ENCODE measurements around the gene UBXN1.

The UBXN1 gene

DNA sequence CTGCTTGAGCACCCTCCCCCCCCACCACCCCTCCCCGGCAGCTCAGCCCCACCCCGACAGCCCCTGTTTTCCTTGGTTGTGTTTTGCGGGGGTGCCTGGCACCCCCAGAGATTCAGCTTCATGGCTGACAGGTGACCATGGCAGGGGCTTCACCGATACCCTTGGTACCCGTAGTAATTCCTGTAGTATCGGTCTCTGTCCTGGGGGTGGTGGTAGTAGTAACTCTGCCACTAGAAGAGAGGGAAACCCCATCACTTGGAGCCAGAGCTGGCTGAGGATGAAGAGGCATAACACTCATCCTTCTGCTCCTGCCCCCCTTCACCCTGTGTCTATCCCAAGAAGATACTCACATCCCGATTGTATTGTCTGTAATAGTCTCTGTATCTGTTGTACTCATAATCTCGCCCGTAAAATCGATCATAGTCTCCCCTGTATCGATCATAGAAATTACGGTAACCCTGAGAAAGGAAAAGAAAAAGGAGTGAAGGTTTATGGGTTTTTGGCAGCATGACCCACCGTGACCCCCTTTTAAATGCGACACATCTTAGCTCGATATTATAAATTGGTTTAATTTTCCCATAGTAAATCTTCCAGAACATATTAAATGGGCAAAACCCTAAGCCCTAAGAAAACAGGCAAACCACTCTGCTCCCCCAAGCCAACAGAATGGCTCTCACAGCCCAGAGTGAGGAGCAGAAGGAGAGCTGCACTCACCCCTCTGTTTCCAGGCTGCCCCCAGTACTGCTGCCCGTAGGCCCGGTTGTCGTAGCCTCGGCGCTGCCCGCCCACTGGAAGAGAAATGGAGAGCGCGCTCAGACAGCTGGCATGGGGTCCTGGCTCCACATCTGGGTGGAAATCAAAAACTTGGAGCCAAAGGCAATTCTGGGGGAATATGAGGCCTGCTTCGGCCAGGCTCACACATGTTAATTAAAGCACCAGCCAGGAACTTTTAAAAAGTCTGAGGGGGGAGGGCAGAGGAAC lies 36.6 kb upstream of the UBXN1 start:
- no peak overlapping the region for H3K27ac ChIP-seq
- TF ChIP-seq, protein P1, sequence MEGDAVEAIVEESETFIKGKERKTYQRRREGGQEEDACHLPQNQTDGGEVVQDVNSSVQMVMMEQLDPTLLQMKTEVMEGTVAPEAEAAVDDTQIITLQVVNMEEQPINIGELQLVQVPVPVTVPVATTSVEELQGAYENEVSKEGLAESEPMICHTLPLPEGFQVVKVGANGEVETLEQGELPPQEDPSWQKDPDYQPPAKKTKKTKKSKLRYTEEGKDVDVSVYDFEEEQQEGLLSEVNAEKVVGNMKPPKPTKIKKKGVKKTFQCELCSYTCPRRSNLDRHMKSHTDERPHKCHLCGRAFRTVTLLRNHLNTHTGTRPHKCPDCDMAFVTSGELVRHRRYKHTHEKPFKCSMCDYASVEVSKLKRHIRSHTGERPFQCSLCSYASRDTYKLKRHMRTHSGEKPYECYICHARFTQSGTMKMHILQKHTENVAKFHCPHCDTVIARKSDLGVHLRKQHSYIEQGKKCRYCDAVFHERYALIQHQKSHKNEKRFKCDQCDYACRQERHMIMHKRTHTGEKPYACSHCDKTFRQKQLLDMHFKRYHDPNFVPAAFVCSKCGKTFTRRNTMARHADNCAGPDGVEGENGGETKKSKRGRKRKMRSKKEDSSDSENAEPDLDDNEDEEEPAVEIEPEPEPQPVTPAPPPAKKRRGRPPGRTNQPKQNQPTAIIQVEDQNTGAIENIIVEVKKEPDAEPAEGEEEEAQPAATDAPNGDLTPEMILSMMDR (conservative IDR thresholded peaks at IDR 0.05), result no peak
- TF ChIP-seq ZFX (IDR thresholded peaks at IDR 0.05), result no peak

DNA sequence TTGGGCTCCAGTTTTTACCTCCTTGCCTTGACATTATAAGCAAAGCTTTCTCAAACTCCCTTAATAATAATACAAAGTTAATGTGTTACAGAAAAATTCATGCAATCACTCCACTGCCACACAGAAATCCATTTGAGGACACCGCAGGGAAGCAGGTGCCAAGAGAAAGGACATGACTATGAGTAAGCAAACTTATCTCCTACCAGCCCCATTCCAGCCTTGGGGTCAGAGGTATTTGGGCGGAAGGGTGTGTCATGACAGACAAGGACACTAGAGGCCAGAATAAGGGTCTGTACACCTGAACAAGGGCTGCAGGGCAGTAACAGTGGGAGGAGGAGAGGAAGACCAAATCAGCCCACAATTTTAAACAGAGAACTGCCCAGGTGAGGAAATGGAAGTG lies 34.5 kb upstream of the UBXN1 start:
- H3K27ac ChIP-seq, result no peak overlapping the region
- no peak for TF ChIP-seq ZFX (IDR thresholded peaks at IDR 0.05)
- TF ChIP-seq, protein P1 (conservative IDR thresholded peaks at IDR 0.05), result no peak

DNA sequence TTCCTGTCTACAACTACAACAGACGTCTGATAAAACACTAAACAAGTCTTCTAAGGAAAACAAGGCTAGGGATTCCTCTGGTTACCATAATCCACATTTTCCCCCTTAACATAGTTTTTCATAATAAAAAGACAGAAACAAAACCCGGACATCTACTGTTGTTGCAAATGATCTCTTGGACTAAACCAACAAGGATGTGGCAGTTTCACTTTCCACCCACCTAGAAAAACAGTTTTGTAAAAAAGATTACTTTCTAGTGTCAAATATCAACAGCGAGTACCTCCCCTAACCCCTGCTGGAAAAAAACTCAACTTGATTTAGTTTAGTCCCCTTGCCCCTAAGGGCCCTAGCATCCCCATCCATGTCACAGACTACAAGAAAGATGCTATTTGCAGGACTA lies 34.0 kb upstream of the UBXN1 start:
- H3K27ac ChIP-seq, result no peak overlapping the region

DNA sequence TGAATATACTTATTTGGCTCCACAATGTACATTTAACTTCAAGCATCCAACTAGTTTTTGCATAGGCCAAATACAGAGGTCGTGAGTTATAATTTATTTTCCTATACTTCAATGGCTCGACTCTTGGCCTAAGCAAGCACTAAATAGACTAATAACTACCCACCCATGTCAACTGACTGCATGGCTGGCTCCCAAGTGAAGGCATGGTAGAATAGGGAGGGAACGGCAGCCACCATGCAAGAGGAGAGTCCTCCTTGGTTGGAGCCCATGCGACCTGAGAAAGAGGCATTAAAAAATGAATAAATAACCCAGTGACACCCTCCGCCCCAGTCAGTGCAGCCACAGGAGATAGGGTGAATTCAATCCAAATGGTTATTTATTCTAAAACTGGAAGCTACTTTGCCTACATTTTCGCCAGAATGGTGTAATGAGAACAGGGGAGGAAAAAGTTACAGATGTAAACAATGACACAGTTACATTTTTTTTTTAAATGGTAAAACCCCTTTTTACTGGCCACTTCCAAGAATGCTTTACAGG lies 33.5 kb upstream of the UBXN1 start:
- H3K27ac ChIP-seq, result no peak overlapping the region
- TF ChIP-seq, protein P1 (conservative IDR thresholded peaks at IDR 0.05), result no peak
- TF ChIP-seq ZFX (IDR thresholded peaks at IDR 0.05), result no peak

More for the DNA sequence above, 34.0 kb upstream of the UBXN1 start:
- TF ChIP-seq ZFX (IDR thresholded peaks at IDR 0.05), result no peak
- TF ChIP-seq, protein P1 (conservative IDR thresholded peaks at IDR 0.05), result no peak

DNA sequence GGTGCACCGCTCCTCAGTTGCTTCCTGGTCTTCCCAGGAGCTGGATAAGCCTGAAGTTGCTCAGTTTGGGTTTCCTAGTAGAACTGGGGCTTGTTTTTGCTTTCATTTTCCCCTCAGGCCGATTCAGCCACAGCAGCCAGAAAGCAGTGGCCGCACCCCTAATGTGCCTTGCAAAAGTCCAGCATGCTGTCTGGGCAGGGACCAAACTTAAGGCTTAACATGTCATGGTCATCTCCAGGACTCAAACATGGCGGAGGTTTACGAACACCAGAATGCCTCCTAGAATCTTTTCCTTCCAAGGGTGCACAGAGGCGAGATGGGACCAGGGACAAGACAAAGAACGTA lies 31.1 kb upstream of the UBXN1 start:
- H3K27ac ChIP-seq, result peak overlapping the region; percentile 75
- TF ChIP-seq, protein P1 (conservative IDR thresholded peaks at IDR 0.05), result no peak
- no peak for TF ChIP-seq ZFX (IDR thresholded peaks at IDR 0.05)

DNA sequence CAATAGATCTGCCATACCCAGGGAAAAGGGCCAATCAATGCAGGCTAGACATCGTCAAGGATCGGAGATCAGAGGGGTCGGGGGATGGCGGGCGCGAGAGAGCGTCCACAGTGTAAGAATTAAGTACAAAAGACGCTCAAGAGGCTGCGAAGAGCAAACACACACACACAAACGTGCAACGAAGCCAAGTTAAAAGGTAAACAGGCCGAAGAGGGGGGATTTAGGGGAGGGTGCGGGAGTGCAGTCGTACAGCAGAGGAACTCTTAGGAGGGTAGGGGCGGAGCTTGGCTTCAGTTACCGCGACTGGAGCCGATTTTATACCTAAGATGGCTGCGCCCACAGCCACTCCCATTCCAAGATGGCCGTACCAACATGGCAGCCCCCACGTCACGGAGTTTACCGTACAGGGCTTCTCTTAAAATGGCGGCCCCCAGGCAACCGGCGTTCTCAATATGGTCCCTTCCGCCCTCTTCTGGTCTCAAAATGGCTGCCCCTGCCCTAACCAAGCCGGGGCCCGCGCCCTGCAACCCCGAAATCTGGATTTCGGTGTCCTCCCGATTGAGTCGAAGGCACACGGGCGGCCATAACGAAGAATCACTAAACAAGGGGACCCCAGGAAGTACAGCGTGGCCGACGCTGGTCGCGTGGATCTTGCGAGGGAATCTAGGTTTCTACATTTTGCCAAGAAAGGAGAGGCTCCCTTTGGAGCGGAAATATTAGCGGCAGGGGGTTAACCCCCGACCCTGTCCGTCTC lies 30.6 kb upstream of the UBXN1 start:
- H3K27ac ChIP-seq, result peak overlapping the region; percentile 75
- TF ChIP-seq ZFX (IDR thresholded peaks at IDR 0.05), result no peak
- TF ChIP-seq, protein P1 (conservative IDR thresholded peaks at IDR 0.05), result no peak

DNA sequence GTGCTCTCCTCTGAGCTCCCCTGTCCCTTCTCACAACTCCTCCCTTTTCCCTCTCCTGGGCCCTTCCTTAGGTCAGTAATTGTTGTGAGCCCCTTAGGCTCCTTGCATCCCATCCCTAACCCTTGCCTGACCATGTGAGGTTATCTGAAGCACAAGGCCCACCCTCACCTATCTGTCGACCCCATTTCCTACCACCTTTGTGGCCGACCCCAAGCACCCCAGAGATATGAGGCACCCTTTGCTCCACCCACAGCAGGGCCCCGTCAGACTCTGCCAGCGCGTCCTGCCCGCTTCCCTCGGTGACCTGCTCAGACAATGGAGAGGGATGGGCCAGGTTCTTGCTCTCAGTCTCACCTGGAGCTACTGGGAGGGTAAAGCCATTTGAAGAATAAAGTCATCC lies 29.9 kb upstream of the UBXN1 start:
- H3K27ac ChIP-seq, result peak overlapping the region; percentile 75
- TF ChIP-seq, protein P1 (conservative IDR thresholded peaks at IDR 0.05), result no peak
- TF ChIP-seq ZFX (IDR thresholded peaks at IDR 0.05), result no peak
